ES-I3 (cell line): ENCODE measurements around the gene DBH.

Experiments used
- H3K36me3 ChIP-seq: 2 replicates; pipeline ENCODE4 v1.6.1; 2013; ENCODE audit warnings: mild to moderate bottlenecking, low read length, control low read depth, moderate library complexity; ENCODE audit not compliant: insufficient read depth
- H3K4me1 ChIP-seq: 2 replicates; pipeline ENCODE4 v1.6.1; 2013; ENCODE audit warnings: mild to moderate bottlenecking, control low read depth, low read length; ENCODE audit not compliant: insufficient read depth
- H3K9ac ChIP-seq: 2 replicates; pipeline ENCODE4 v1.6.1; 2013; ENCODE audit warnings: low read depth, mild to moderate bottlenecking, low read length, moderate library complexity
- H3K9me3 ChIP-seq: 2 replicates; pipeline ENCODE4 v1.6.1; 2013; ENCODE audit warnings: mild to moderate bottlenecking, low read length, moderate library complexity; ENCODE audit not compliant: control insufficient read depth, insufficient read depth

Gene DBH

GRCh38 chr9:133598978-133599377 is 37.2 kb upstream of the DBH start:
- Histone ChIP-seq H3K9ac (no peak overlapping the region), H3K9me3 (peaks cover 10% of the 10 kb centered on the region; the same call in 1 of the 2 replicates), H3K36me3 (no peaks in the 10 kb centered on the region), H3K4me1 (no peaks in the 10 kb centered on the region; the same call in 1 of the 2 replicates)

- Histone ChIP-seq H3K9me3 (peaks cover 10% of the 10 kb centered on the region; the same call in 1 of the 2 replicates), H3K36me3 (no peaks in the 10 kb centered on the region), H3K9ac (no peak overlapping the region), H3K4me1 (no peaks in the 10 kb centered on the region; the same call in 1 of the 2 replicates)
Measured at GRCh38 chr9:133599470-133600173, 36.5 kb upstream of the DBH start.

- no peaks in the 10 kb centered on the region for H3K36me3 ChIP-seq
Measured at GRCh38 chr9:133600739-133601138, 35.4 kb upstream of the DBH start.

GRCh38 chr9:133601746-133602145 is 34.4 kb upstream of the DBH start:
- H3K4me1 ChIP-seq, result no peaks in the 10 kb centered on the region; the same call in 1 of the 2 replicates
- no peaks in the 10 kb centered on the region for H3K36me3 ChIP-seq
- peaks cover 8% of the 10 kb centered on the region; the same call in 1 of the 2 replicates for H3K9me3 ChIP-seq
- no peak overlapping the region for H3K9ac ChIP-seq

More at GRCh38 chr9:133600739-133601138, 35.4 kb upstream of the DBH start:
- H3K9me3 ChIP-seq, result peaks cover 10% of the 10 kb centered on the region; the same call in 1 of the 2 replicates
- no peaks in the 10 kb centered on the region; the same call in 1 of the 2 replicates for H3K4me1 ChIP-seq
- no peak overlapping the region for H3K9ac ChIP-seq

- Histone ChIP-seq H3K36me3 (no peaks in the 10 kb centered on the region), H3K4me1 (no peaks in the 10 kb centered on the region; the same call in 1 of the 2 replicates), H3K9me3 (peaks cover 3% of the 10 kb centered on the region; the same call in 1 of the 2 replicates), H3K9ac (no peak overlapping the region)
Measured at GRCh38 chr9:133602277-133602676, 33.9 kb upstream of the DBH start.

GRCh38 chr9:133603135-133603927 is 32.8 kb upstream of the DBH start:
- Histone ChIP-seq H3K36me3 (no peaks in the 10 kb centered on the region), H3K4me1 (no peaks in the 10 kb centered on the region; the same call in 1 of the 2 replicates), H3K9ac (no peak overlapping the region), H3K9me3 (no peaks in the 10 kb centered on the region)

GRCh38 chr9:133604214-133604613 is 31.9 kb upstream of the DBH start:
- no peaks in the 10 kb centered on the region; the same call in 1 of the 2 replicates for H3K4me1 ChIP-seq

GRCh38 chr9:133604856-133605255 is 31.3 kb upstream of the DBH start:
- Histone ChIP-seq H3K4me1 (no peaks in the 10 kb centered on the region; the same call in 1 of the 2 replicates), H3K36me3 (no peaks in the 10 kb centered on the region), H3K9me3 (no peaks in the 10 kb centered on the region), H3K9ac (no peak overlapping the region)

More at GRCh38 chr9:133604214-133604613, 31.9 kb upstream of the DBH start:
- H3K9ac ChIP-seq, result no peak overlapping the region
- no peaks in the 10 kb centered on the region for H3K9me3 ChIP-seq
- H3K36me3 ChIP-seq, result no peaks in the 10 kb centered on the region

- Histone ChIP-seq H3K9me3 (no peaks in the 10 kb centered on the region), H3K36me3 (no peaks in the 10 kb centered on the region), H3K9ac (no peak overlapping the region), H3K4me1 (no peaks in the 10 kb centered on the region; the same call in 1 of the 2 replicates)
Measured at GRCh38 chr9:133605446-133605845, 30.7 kb upstream of the DBH start.

- H3K9me3 ChIP-seq, result no peaks in the 10 kb centered on the region
- no peaks in the 10 kb centered on the region for H3K36me3 ChIP-seq
- H3K9ac ChIP-seq, result no peak overlapping the region
- no peaks in the 10 kb centered on the region; the same call in 1 of the 2 replicates for H3K4me1 ChIP-seq
Measured at GRCh38 chr9:133605856-133606707, 30.1 kb upstream of the DBH start.

- Histone ChIP-seq H3K9ac (no peak overlapping the region), H3K36me3 (no peaks in the 10 kb centered on the region), H3K4me1 (no peaks in the 10 kb centered on the region; the same call in 1 of the 2 replicates), H3K9me3 (no peaks in the 10 kb centered on the region)
Measured at GRCh38 chr9:133606708-133607025, 29.5 kb upstream of the DBH start.

- no peaks in the 10 kb centered on the region; the same call in 1 of the 2 replicates for H3K4me1 ChIP-seq
- H3K9me3 ChIP-seq, result no peaks in the 10 kb centered on the region
- no peak overlapping the region for H3K9ac ChIP-seq
Measured at GRCh38 chr9:133607381-133607780, 28.8 kb upstream of the DBH start.

GRCh38 chr9:133607976-133608375 is 28.2 kb upstream of the DBH start:
- Histone ChIP-seq H3K4me1 (no peaks in the 10 kb centered on the region; the same call in 1 of the 2 replicates), H3K9ac (no peak overlapping the region), H3K9me3 (no peaks in the 10 kb centered on the region), H3K36me3 (no peaks in the 10 kb centered on the region)

More at GRCh38 chr9:133607381-133607780, 28.8 kb upstream of the DBH start:
- no peaks in the 10 kb centered on the region for H3K36me3 ChIP-seq

- Histone ChIP-seq H3K9ac (no peak overlapping the region), H3K4me1 (no peaks in the 10 kb centered on the region; the same call in 1 of the 2 replicates), H3K36me3 (no peaks in the 10 kb centered on the region), H3K9me3 (no peaks in the 10 kb centered on the region)
Measured at GRCh38 chr9:133608382-133608781, 27.8 kb upstream of the DBH start.
